ENCODE data around the gene TTC21B.

DNA sequence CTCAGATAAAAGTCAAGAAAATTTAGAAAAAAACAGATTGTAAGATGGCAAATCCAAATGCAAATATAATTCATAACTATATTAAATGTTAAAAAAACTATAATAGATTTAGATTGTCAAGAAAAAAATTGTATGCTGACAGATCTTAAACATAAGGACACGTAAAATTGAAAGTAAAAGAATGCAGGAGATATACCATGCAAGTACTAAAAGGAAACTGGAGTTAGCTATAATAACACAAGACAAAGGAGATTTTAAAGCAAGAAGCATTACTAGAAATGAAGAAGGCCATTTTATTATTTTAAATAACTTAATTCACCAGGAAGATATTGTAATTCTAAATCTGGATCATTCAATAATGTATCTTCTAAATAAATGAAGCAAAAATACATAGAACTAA is 48.3 kb downstream of the TTC21B start:
- TF ChIP-seq, protein P1, sequence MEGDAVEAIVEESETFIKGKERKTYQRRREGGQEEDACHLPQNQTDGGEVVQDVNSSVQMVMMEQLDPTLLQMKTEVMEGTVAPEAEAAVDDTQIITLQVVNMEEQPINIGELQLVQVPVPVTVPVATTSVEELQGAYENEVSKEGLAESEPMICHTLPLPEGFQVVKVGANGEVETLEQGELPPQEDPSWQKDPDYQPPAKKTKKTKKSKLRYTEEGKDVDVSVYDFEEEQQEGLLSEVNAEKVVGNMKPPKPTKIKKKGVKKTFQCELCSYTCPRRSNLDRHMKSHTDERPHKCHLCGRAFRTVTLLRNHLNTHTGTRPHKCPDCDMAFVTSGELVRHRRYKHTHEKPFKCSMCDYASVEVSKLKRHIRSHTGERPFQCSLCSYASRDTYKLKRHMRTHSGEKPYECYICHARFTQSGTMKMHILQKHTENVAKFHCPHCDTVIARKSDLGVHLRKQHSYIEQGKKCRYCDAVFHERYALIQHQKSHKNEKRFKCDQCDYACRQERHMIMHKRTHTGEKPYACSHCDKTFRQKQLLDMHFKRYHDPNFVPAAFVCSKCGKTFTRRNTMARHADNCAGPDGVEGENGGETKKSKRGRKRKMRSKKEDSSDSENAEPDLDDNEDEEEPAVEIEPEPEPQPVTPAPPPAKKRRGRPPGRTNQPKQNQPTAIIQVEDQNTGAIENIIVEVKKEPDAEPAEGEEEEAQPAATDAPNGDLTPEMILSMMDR (IDR thresholded peaks at IDR 0.05; ENCODE audit: low read length), result no peak
- no peak for TF ChIP-seq EZH2 (IDR thresholded peaks at IDR 0.05; ENCODE audit: borderline replicate concordance, low read length)
